ENCODE measurements around the gene GPR6.

The GPR6 gene

DNA sequence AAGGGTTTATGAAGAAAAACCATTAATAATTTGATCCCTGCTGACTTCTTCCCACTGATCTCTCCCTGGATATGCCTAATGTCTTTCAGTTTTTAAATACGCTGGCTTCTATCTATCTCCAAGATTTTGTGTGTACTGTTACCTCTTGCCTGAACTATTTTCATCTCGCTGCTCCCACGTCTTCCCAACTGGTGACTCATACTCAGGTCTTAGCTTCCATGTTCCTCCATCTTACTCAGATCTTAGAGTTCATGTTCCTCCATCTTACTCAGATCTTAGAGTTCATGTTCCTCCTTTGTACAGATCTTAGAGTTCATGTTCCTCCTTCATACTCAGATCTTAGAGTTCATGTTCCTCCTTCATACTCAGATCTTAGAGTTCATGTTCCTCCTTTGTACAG is 21.6 kb downstream of the GPR6 start:
- no peak for DNase-seq (ENCODE audit: low spot score)

DNA sequence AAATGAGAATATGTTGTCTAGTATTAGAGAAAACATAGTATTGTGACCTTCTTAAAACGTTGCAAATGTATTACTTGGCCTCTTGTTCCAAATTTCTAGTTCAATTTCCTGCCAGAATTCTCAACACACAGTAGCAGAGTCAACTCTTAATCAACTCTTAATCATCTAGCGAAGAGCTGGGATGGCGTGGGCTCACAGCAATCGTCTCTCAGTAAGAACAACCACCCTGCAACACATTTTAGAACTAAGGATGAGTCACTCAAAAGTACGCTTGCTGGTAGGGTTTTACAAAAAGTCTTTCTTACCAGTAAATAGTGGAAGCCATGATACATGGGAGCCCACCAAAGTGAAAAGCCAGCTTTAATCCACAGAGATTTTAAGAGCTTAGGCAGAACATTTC is 24.6 kb downstream of the GPR6 start:
- DNase-seq (ENCODE audit: low spot score), result no peak

DNA sequence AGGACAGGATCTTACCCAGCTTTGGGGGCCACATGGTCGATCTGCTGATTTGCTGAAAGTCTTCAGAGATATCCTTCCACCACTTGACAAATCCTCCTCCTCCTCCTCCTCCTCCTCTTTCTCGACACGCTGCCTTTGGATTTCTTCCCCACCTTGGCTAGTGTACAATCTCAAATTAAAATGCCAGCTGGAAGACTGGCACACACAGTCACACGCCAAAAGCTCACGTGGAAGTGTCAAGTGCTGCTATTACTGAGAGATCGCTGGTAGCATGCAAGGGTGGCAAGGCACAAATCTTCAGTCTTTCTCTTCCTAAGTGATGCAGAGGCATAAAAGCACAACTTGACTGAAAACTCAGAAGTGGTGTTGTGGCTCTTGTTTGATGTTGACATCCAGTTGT is 35.3 kb downstream of the GPR6 start:
- no peak for DNase-seq (ENCODE audit: low spot score)

DNA sequence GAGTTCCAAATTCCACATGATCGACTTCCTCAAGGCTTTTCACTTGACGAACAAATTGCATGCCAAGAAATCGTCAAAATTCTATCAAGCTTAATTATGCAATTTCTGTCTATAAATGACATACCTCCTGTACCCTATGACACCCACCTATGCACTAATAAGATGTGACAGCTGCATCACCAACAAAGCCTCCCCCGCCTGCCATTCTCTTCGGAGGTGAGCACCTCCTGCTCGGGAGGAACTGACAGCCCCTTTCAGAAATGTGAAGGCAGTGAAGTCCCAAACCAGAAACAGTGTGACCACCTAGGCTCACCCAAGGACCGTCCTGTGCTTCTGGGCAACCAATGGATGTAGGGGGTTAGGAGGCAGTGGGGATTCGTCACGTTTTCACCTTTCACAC is 37.1 kb downstream of the GPR6 start:
- DNase-seq (ENCODE audit: low spot score), result no peak

DNA sequence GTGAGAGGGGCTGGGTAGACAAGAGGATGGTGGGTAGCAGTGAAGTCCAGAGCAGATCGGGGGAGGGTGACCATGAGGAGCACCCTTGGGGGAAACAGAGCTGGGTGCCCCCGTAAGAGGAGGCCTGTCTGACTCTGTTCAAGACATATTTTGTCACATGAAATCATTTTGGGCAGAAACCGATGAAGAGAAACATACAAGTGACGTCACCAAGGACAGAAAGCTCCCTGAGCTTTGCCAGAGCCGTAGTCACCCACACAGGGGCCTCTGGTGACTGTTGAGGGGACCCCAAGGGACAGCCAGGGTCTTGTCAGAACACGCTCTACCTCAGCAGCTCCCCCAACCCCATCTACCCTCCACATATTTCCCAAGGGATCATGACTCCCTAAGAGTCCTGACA is 39.2 kb downstream of the GPR6 start:
- no peak for DNase-seq (ENCODE audit: low spot score)

DNA sequence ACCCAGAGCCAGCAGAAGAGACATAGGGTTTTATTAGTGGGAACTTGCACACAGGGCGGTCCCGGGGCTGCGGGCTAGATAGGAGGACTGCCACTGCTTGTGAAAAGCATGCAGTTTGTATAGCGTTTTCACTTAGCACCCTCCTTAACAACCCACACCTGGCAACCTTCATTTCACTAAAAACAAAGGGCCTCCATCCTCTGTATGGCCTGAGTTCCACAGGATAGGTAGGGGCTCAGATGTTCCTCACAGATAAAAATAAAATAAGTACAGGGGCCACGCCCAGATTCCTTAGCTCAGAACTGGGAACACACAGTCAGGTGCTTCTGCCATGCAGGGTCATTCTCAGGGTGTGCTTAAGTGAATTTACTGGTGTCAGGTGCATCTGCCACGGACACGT is 39.8 kb downstream of the GPR6 start:
- no peak for DNase-seq (ENCODE audit: low spot score)

DNA sequence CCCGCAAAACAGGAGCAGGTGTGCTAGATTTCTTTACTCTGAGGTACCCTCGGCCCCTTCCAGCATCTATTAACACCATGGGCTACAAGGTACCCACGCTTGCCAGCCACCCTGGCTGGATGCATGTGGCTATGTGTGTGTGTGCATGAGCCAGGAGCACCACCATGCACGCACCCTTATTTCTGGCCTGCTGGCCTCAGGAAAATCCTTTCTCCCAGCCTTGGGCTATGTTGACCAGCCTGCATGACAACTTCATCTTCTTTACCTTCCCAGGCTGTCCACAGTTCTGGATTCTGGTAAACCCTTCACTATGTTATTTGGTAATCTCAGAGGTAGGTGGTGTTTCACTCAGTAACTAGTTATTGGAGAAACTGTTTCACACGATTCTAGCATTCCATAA is 40.4 kb downstream of the GPR6 start:
- no peak for DNase-seq (ENCODE audit: low spot score)

DNA sequence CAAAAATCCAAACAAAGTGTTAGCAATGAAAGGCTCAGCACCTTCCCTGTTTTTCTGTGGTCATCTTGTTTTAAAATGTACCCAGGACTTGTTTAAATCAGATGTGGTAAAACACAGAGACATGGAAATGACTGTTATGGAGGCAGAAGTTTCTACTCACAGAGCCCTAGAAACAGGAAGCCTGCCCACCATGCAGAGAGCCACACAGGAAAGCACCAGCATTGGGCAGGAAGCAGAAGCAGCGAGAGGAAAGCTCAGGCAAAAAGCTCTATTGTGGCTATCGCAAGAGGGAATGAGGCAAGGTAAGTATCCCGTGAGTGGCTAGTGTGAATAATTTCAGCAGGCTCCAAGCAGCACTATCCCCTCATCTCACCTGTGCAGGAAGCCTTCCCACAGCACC is 42.8 kb downstream of the GPR6 start:
- DNase-seq (ENCODE audit: low spot score), result peak; percentile 7

DNA sequence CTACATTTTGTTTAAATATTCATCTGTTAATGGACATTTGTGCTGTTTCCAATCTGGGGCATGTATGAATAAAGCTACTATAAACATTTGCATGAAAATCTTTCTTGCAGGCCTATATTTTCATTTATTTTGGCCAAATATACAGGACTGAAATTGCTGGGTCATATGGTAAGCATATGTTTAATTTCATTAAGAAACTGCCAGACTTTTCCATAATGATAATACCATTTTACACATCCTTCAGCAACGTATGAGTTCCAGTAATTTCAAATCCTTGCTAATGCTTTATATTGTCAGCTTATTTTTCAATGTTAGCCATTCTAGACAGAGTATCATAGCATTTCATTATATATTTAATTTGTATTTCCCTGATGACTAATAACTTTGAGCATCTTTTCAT is 51.0 kb downstream of the GPR6 start:
- no peak for DNase-seq (ENCODE audit: low spot score)
